Endodermal cell (in vitro differentiated cells): ENCODE measurements around the gene MTSS2. TPM values are rescaled to one million over a fixed set of nuclear protein-coding genes. Genes with fewer than 3 reads are reported as not detected.

Experiments used
- DNase-seq: peaks from one replicate; pipeline ENCODE4 v3.0.0-alpha.2; 2017
- H3K27ac ChIP-seq: 2 replicates; pipeline ENCODE4 v1.5.1; 2013; ENCODE audit warnings: mild to moderate bottlenecking, low read depth, low read length, moderate library complexity
- H3K27me3 ChIP-seq: 2 replicates; pipeline ENCODE4 v1.6.1; 2013; ENCODE audit warnings: mild to moderate bottlenecking, low read length, moderate library complexity; ENCODE audit not compliant: insufficient read depth, control insufficient read depth, poor library complexity, severe bottlenecking
- H3K36me3 ChIP-seq: 2 replicates; pipeline ENCODE4 v1.7.0; 2013; ENCODE audit warnings: mild to moderate bottlenecking, low read length, moderate library complexity; ENCODE audit not compliant: control insufficient read depth, insufficient read depth
- H3K4me1 ChIP-seq: one replicate; pipeline ENCODE4 v1.7.0; 2013; ENCODE audit warnings: low read length; ENCODE audit not compliant: control insufficient read depth, insufficient read depth
- H3K4me3 ChIP-seq: 2 replicates; pipeline ENCODE4 v1.5.1; 2013; ENCODE audit warnings: mild to moderate bottlenecking, low read length, moderate library complexity
- H3K9ac ChIP-seq: 2 replicates; pipeline ENCODE4 v1.6.1; 2013; ENCODE audit warnings: mild to moderate bottlenecking, low read length, moderate library complexity; ENCODE audit not compliant: poor library complexity, severe bottlenecking; ENCODE audit errors: extremely low read depth
- H3K9me3 ChIP-seq: 2 replicates; pipeline ENCODE4 v1.6.1; 2013; ENCODE audit warnings: mild to moderate bottlenecking, low read length, moderate library complexity; ENCODE audit not compliant: control insufficient read depth
- H3K27ac Mint-ChIP-seq: 2 replicates; pipeline ENCODE4 v1.8.0; 2020; ENCODE audit warnings: mixed read lengths
- H3K27me3 Mint-ChIP-seq: 2 replicates; pipeline ENCODE4 v1.8.0; 2021; ENCODE audit warnings: mild to moderate bottlenecking, mixed read lengths; ENCODE audit not compliant: insufficient read depth
- H3K36me3 Mint-ChIP-seq: 2 replicates; pipeline ENCODE4 v1.8.0; 2020; ENCODE audit warnings: low read depth, mixed read lengths
- H3K4me1 Mint-ChIP-seq: 2 replicates; pipeline ENCODE4 v1.8.0; 2020; ENCODE audit warnings: mixed read lengths
- H3K4me3 Mint-ChIP-seq: 2 replicates; pipeline ENCODE4 v1.8.0; 2020; ENCODE audit warnings: mild to moderate bottlenecking, moderate library complexity, mixed read lengths
- H3K9me3 Mint-ChIP-seq: 2 replicates; pipeline ENCODE4 v1.8.0; 2020; ENCODE audit warnings: mild to moderate bottlenecking, mixed read lengths
- WGBS, 2 experiments: methylation state at CpG; one replicate each; pipeline versions ENCODE4 v1.1.5 to v1.1.7; 2013; ENCODE audit warnings: missing lambda C conversion rate in 2 of 2, mixed read lengths in 1 of 2; ENCODE audit not compliant: insufficient coverage in 1 of 2, insufficient read length in 1 of 2; 5-methylcytosine and 5-hydroxymethylcytosine counted together
- total RNA-seq, 2 donors: library from RNA; stranded (reverse); fragmentation: NEBNext Ultra II Directional in 1 of 2; extraction: Animal tissue kit (Norgen Biotek cat#: 25700) in 1 of 2; gene quantifications; 2 replicates in 1 of 2; 3 replicates in 1 of 2; pipeline ENCODE4 v1.2.1, GENCODE V29; 2021
- TF ChIP-seq, protein P1 (sequence below): fragments of 200-600 bp; sonication (generic); conservative IDR thresholded peaks from 2 replicates; pipeline ENCODE4 v1.5.0; 2021; ENCODE audit warnings: antibody characterized with exemption, mild to moderate bottlenecking

Gene MTSS2
- total RNA-seq, 2 donors from 2014 or later, result 23.4 to 24.0 TPM

DNA sequence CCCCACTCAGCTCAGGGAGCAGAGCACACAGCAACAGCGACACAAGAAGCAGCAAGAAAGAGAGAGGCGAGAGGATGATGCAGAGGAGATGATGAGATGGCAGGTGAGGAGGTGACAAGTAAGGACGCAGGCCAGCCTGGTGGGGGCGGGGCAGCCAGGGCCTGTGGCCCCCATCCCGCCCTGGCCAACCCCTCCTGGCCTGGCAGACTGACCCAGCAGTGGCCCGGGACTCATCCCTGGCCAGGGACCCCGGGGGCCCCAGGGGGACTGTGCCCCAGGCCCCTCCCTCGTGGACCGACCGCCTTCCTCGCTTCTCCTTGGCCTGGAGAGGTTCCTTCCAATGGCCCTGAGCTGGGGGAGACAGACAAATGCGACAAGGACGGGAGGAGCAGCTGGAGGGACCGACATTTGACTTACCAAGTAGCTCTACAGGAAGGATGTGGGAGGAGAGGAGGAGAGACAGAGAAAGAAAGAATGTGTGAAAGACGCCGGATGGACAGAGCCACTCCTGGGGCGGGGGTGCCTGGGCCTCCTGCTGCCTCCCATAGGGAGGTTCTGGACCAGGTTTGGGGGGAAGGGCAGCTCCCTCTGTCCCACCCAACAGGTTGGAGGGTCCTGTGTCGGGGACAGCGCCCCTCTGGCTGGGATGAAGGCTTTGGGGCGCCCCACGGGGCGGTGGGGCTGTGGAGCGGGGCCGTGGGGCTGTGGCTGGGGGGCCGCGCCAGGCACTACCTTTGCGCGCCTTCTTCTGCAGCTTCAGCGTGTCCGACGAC is 6.8 kb downstream of the MTSS2 start:
- TF ChIP-seq, protein P1, sequence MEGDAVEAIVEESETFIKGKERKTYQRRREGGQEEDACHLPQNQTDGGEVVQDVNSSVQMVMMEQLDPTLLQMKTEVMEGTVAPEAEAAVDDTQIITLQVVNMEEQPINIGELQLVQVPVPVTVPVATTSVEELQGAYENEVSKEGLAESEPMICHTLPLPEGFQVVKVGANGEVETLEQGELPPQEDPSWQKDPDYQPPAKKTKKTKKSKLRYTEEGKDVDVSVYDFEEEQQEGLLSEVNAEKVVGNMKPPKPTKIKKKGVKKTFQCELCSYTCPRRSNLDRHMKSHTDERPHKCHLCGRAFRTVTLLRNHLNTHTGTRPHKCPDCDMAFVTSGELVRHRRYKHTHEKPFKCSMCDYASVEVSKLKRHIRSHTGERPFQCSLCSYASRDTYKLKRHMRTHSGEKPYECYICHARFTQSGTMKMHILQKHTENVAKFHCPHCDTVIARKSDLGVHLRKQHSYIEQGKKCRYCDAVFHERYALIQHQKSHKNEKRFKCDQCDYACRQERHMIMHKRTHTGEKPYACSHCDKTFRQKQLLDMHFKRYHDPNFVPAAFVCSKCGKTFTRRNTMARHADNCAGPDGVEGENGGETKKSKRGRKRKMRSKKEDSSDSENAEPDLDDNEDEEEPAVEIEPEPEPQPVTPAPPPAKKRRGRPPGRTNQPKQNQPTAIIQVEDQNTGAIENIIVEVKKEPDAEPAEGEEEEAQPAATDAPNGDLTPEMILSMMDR, result no peak
- H3K27me3 ChIP-seq, result no peaks in the 10 kb centered on the region
- H3K4me3 ChIP-seq, result no peak overlapping the region
- Mint-ChIP-seq H3K27ac (no peak overlapping the region), H3K9me3 (no peaks in the 10 kb centered on the region), H3K4me1 (no peaks in the 10 kb centered on the region), H3K36me3 (peaks cover 21% of the 10 kb centered on the region), H3K27me3 (no peaks in the 10 kb centered on the region), H3K4me3 (no peak overlapping the region)
- no peak for DNase-seq
- no peaks in the 10 kb centered on the region for H3K4me1 ChIP-seq
- H3K9ac ChIP-seq, result no peak overlapping the region
- H3K36me3 ChIP-seq, result peaks cover 25% of the 10 kb centered on the region
- WGBS, 2 experiments, result 88 to 89% methylated on average over 20 to 31 of the region's 31 CpGs
- no peak overlapping the region for H3K27ac ChIP-seq
- H3K9me3 ChIP-seq, result no peaks in the 10 kb centered on the region

DNA sequence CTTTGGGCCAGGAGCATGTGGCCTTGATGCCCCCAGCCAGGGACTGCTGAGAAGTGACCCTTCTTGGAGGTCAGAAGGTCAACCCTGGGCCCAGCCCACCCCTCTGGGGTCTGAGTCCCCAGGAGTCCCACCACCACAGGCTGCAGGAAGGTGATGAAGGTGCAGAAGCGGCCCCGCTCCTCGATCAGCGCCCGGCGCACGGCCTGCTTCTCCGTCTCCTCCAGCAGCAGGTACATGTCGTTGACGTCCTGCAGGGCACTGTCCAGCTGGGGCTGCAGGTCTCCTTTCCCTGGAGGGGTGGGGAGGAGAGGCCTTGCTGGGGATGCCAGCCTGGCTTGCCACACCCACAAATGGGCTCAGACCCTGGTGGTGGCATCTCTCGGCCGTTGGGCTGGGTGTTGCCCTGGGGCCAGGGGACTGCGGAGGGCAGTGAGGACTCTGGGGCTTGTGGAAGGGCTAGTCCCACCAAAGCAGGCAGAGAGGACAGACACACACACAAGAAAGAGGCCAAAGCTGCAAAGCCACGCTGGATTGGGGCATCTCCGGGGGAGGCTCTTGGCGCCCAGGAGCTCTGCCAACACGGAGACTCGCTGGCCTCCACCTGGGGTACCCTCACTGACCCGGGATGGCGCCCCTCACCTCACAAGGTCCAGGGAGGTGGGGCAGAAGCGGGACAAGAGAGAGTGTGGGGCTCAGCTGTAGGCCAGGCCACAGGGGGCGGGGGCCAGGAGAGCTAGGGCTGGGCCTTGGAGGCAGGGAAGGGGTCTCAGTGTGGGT is 7.5 kb downstream of the MTSS2 start:
- TF ChIP-seq, protein P1, result no peak
- H3K9me3 Mint-ChIP-seq, result no peaks in the 10 kb centered on the region
- H3K9ac ChIP-seq, result no peak overlapping the region
- H3K9me3 ChIP-seq, result no peaks in the 10 kb centered on the region
- 94 to 100% methylated on average over 7 to 22 of the region's 22 CpGs for WGBS, 2 experiments
- H3K27ac Mint-ChIP-seq, result no peak overlapping the region
- peaks cover 31% of the 10 kb centered on the region for H3K36me3 ChIP-seq
- no peak overlapping the region for H3K4me3 ChIP-seq
- H3K27ac ChIP-seq, result no peak overlapping the region
- DNase-seq, result no peak
- no peak overlapping the region for H3K4me3 Mint-ChIP-seq
- peaks cover 22% of the 10 kb centered on the region for H3K36me3 Mint-ChIP-seq
- H3K27me3 Mint-ChIP-seq, result no peaks in the 10 kb centered on the region
- H3K27me3 ChIP-seq, result no peaks in the 10 kb centered on the region
- H3K4me1 Mint-ChIP-seq, result no peaks in the 10 kb centered on the region
- no peaks in the 10 kb centered on the region for H3K4me1 ChIP-seq

DNA sequence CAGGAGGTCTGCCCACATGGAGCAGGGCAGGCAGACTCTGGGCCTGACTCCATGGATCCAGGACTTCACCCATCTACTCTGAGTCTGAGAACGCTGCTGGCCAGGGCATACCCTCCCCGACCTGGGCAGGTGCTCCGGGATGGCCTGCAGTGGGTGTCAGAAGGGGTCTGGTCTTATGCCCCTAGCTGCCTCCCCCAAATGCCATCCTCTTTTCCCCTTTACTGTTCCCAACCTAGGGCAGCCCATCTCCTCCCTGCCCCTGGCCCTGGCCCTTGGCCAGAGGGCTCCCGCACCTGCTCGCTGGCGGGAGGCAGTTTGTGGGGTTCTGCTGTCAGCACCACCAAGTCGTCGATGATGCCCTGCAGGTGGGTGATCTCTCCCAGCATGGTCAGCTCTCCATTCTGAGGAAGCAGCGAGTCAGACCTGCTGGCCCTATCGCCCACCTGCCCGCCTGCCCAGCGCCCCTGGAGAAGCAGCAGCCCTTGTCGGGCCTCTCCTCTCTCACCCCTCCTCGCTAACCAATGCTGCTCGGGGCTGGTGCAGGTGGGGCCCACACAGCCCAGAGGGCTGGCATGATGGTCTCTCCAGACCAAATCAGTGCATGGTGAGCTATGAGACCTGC is 8.2 kb downstream of the MTSS2 start:
- Histone ChIP-seq H3K27ac (no peak overlapping the region), H3K9ac (no peak overlapping the region), H3K4me3 (no peak overlapping the region), H3K27me3 (no peaks in the 10 kb centered on the region), H3K9me3 (no peaks in the 10 kb centered on the region), H3K4me1 (no peaks in the 10 kb centered on the region), H3K36me3 (peaks cover 38% of the 10 kb centered on the region)
- Mint-ChIP-seq H3K4me3 (no peak overlapping the region), H3K36me3 (peaks cover 28% of the 10 kb centered on the region), H3K4me1 (no peaks in the 10 kb centered on the region), H3K27me3 (no peaks in the 10 kb centered on the region), H3K9me3 (no peaks in the 10 kb centered on the region), H3K27ac (no peak overlapping the region)
- 96 to 100% methylated on average over 7 to 15 of the region's 15 CpGs for WGBS, 2 experiments
- DNase-seq, result no peak
- TF ChIP-seq, protein P1, result no peak
